ENCODE results near the gene OR1S1. TPM values are rescaled to one million over a fixed set of nuclear protein-coding genes. Genes with fewer than 3 reads are reported as not detected.
"Not testable (repeated sequence)": the region's sequence is repeated elsewhere in the genome, so short reads cannot be mapped to it uniquely, and the experiment has no call there.

OR1S1 gene
- not detected for polyA plus RNA-seq (2013, experiment 1 of 2)
- not detected for polyA plus RNA-seq (2013, experiment 2 of 2)

GRCh38 chr11:58212420-58212819 lies at the start of gene OR1S1:
Gene OR1S1 (plus strand): TSS chr11:58212720.
- not testable (repeated sequence) for H2AK5ac ChIP-seq (ENCODE audit: low read length); H3K56ac ChIP-seq (ENCODE audit: low read length); H2BK15ac ChIP-seq (replicated peaks; ENCODE audit: low read depth); H4K8ac ChIP-seq (ENCODE audit: low read depth, low read length); H2BK120ac ChIP-seq (ENCODE audit: low read depth, low read length); H3K4me1 ChIP-seq (ENCODE audit: control insufficient read depth, low read depth, low read length); H4K5ac ChIP-seq (ENCODE audit: low read length); H3K23ac ChIP-seq (ENCODE audit: low read length); H3K36me3 ChIP-seq (ENCODE audit: control insufficient read depth, insufficient read depth, low read length); H3K18ac ChIP-seq (ENCODE audit: low read length); H3K4me3 ChIP-seq (ENCODE audit: low read length); H3K79me2 ChIP-seq (ENCODE audit: control insufficient read depth, insufficient read depth, low read length); H2BK5ac ChIP-seq (ENCODE audit: low read length); H3K27me3 ChIP-seq (ENCODE audit: insufficient read depth, low read length, poor library complexity); H3K4ac ChIP-seq (ENCODE audit: low read depth, low read length); H3K79me1 ChIP-seq (ENCODE audit: low read length); DNase-seq; H3K27ac ChIP-seq (ENCODE audit: low read depth, low read length); H3K4me2 ChIP-seq (ENCODE audit: low read length); H3K9ac ChIP-seq (ENCODE audit: low read length)
- WGBS (ENCODE audit: extremely low coverage, insufficient coverage, low lambda C conversion rate): no CpG with 5 or more reads among the region's 2 CpGs

DNA sequence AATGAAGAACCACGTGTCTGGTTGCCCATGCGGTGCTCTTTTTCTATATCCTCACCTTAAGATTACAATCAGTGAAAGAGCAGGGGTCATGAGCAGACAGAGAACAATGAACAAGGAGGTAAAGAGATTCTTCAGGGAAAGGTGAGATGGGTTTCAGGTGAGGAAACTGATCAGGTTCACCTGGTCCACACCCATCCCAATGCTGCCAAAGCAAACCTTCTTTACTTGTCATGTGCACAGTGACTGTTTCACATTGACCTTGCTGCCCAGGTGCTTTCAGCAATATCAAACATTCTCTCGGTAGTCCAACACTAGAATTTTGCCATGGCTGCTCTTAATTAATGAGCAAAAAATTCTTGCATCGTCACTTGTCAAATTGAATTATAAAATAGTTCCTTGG lies 48.1 kb upstream of the OR1S1 start:
- H2BK120ac ChIP-seq (ENCODE audit: low read depth, low read length): no peak overlapping the region
- H3K27me3 ChIP-seq (ENCODE audit: insufficient read depth, low read length, poor library complexity): no peaks in the 10 kb centered on the region
- no peak overlapping the region for H2BK15ac ChIP-seq (replicated peaks; ENCODE audit: low read depth)
- H4K8ac ChIP-seq (ENCODE audit: low read depth, low read length): no peak overlapping the region
- no peak overlapping the region for H3K9ac ChIP-seq (ENCODE audit: low read length)
- H3K27ac ChIP-seq (ENCODE audit: low read depth, low read length): no peak overlapping the region
- no peak overlapping the region for H4K5ac ChIP-seq (ENCODE audit: low read length)
- H3K4me1 ChIP-seq (ENCODE audit: control insufficient read depth, low read depth, low read length): no peaks in the 10 kb centered on the region
- H2BK5ac ChIP-seq (ENCODE audit: low read length): no peak overlapping the region
- no peaks in the 10 kb centered on the region for H3K36me3 ChIP-seq (ENCODE audit: control insufficient read depth, insufficient read depth, low read length)
- H3K18ac ChIP-seq (ENCODE audit: low read length): no peak overlapping the region
- H3K79me2 ChIP-seq (ENCODE audit: control insufficient read depth, insufficient read depth, low read length): no peaks in the 10 kb centered on the region
- H3K79me1 ChIP-seq (ENCODE audit: low read length): no peaks in the 10 kb centered on the region
- DNase-seq: no peak
- no peak overlapping the region for H3K23ac ChIP-seq (ENCODE audit: low read length)
- no peak overlapping the region for H3K56ac ChIP-seq (ENCODE audit: low read length)
- no peak overlapping the region for H2AK5ac ChIP-seq (ENCODE audit: low read length)
- no peak overlapping the region for H3K4ac ChIP-seq (ENCODE audit: low read depth, low read length)
- H3K4me3 ChIP-seq (ENCODE audit: low read length): no peak overlapping the region
- WGBS (ENCODE audit: extremely low coverage, insufficient coverage, low lambda C conversion rate): no CpG with 5 or more reads among the region's 4 CpGs
- no peak overlapping the region for H3K4me2 ChIP-seq (ENCODE audit: low read length)

- H4K5ac ChIP-seq (ENCODE audit: low read length): no peak overlapping the region
- H3K27ac ChIP-seq (ENCODE audit: low read depth, low read length): no peak overlapping the region
- H3K23ac ChIP-seq (ENCODE audit: low read length): no peak overlapping the region
- no peaks in the 10 kb centered on the region for H3K79me1 ChIP-seq (ENCODE audit: low read length)
- no peak overlapping the region for H3K4ac ChIP-seq (ENCODE audit: low read depth, low read length)
- no peak overlapping the region for H3K4me3 ChIP-seq (ENCODE audit: low read length)
- H3K36me3 ChIP-seq (ENCODE audit: control insufficient read depth, insufficient read depth, low read length): no peaks in the 10 kb centered on the region
- no peak for DNase-seq
- no peak overlapping the region for H2AK5ac ChIP-seq (ENCODE audit: low read length)
- H4K8ac ChIP-seq (ENCODE audit: low read depth, low read length): no peak overlapping the region
- no peak overlapping the region for H2BK120ac ChIP-seq (ENCODE audit: low read depth, low read length)
- H2BK5ac ChIP-seq (ENCODE audit: low read length): no peak overlapping the region
- no peak overlapping the region for H3K56ac ChIP-seq (ENCODE audit: low read length)
- H2BK15ac ChIP-seq (replicated peaks; ENCODE audit: low read depth): no peak overlapping the region
- H3K27me3 ChIP-seq (ENCODE audit: insufficient read depth, low read length, poor library complexity): no peaks in the 10 kb centered on the region
- WGBS (ENCODE audit: extremely low coverage, insufficient coverage, low lambda C conversion rate): no CpG with 5 or more reads among the region's 1 CpG
- H3K79me2 ChIP-seq (ENCODE audit: control insufficient read depth, insufficient read depth, low read length): no peaks in the 10 kb centered on the region
- no peaks in the 10 kb centered on the region for H3K4me1 ChIP-seq (ENCODE audit: control insufficient read depth, low read depth, low read length)
- no peak overlapping the region for H3K18ac ChIP-seq (ENCODE audit: low read length)
- no peak overlapping the region for H3K4me2 ChIP-seq (ENCODE audit: low read length)
- H3K9ac ChIP-seq (ENCODE audit: low read length): no peak overlapping the region
These were observed 47.5 kb upstream of the OR1S1 start for GRCh38 chr11:58164990-58165389.

- no peak overlapping the region for H3K4me3 ChIP-seq (ENCODE audit: low read length)
- no peak overlapping the region for H3K4me2 ChIP-seq (ENCODE audit: low read length)
- H3K36me3 ChIP-seq (ENCODE audit: control insufficient read depth, insufficient read depth, low read length): no peaks in the 10 kb centered on the region
- WGBS (ENCODE audit: extremely low coverage, insufficient coverage, low lambda C conversion rate): no CpG with 5 or more reads among the region's 7 CpGs
- DNase-seq: no peak
- H3K56ac ChIP-seq (ENCODE audit: low read length): no peak overlapping the region
- no peak overlapping the region for H3K4ac ChIP-seq (ENCODE audit: low read depth, low read length)
- H3K9ac ChIP-seq (ENCODE audit: low read length): no peak overlapping the region
- no peak overlapping the region for H3K18ac ChIP-seq (ENCODE audit: low read length)
- no peaks in the 10 kb centered on the region for H3K4me1 ChIP-seq (ENCODE audit: control insufficient read depth, low read depth, low read length)
- H3K79me2 ChIP-seq (ENCODE audit: control insufficient read depth, insufficient read depth, low read length): no peaks in the 10 kb centered on the region
- no peaks in the 10 kb centered on the region for H3K27me3 ChIP-seq (ENCODE audit: insufficient read depth, low read length, poor library complexity)
- H2AK5ac ChIP-seq (ENCODE audit: low read length): no peak overlapping the region
- no peak overlapping the region for H3K27ac ChIP-seq (ENCODE audit: low read depth, low read length)
- H2BK5ac ChIP-seq (ENCODE audit: low read length): no peak overlapping the region
- no peak overlapping the region for H3K23ac ChIP-seq (ENCODE audit: low read length)
- no peaks in the 10 kb centered on the region for H3K79me1 ChIP-seq (ENCODE audit: low read length)
- H4K8ac ChIP-seq (ENCODE audit: low read depth, low read length): no peak overlapping the region
- no peak overlapping the region for H4K5ac ChIP-seq (ENCODE audit: low read length)
- H2BK15ac ChIP-seq (replicated peaks; ENCODE audit: low read depth): no peak overlapping the region
- no peak overlapping the region for H2BK120ac ChIP-seq (ENCODE audit: low read depth, low read length)
These were observed 46.9 kb upstream of the OR1S1 start for GRCh38 chr11:58165504-58166106.

DNA sequence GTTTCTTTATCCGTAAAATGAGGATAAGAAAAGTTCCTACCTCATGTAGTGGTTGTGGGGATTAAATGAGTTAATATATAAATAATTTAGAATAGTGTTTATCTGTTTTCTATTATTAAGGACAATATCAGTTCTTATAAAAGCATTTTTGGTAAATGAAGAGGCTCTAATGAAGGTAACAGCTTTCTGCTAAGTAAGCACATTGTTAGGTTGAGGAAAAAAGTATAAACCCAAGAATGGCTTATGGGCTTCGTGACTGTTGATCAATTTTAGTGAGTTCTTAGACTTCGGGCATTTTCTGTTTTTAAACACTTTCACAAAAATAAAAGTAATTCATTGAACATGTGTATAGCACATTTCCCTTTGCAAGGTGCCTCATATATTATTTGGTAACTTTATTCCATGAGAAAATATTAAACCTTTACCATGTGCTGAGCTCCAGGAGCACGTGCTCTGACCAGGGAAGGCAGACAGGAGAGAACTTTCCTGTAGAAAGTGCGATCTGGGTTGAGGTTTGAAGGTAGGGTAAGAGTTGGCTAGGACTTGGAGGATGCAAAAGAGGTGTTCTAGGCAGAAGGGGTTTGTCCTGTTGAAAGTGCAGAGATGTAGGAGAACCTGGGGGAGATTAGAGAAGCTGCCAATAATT lies 35.0 kb upstream of the OR1S1 start:
- no peak overlapping the region for H2AK5ac ChIP-seq (ENCODE audit: low read length)
- no peak overlapping the region for H4K5ac ChIP-seq (ENCODE audit: low read length)
- no peak overlapping the region for H4K8ac ChIP-seq (ENCODE audit: low read depth, low read length)
- no CpG with 5 or more reads among the region's 5 CpGs for WGBS (ENCODE audit: extremely low coverage, insufficient coverage, low lambda C conversion rate)
- H3K4me3 ChIP-seq (ENCODE audit: low read length): no peak overlapping the region
- no peaks in the 10 kb centered on the region for H3K27me3 ChIP-seq (ENCODE audit: insufficient read depth, low read length, poor library complexity)
- no peak overlapping the region for H3K27ac ChIP-seq (ENCODE audit: low read depth, low read length)
- no peak overlapping the region for H3K9ac ChIP-seq (ENCODE audit: low read length)
- H3K23ac ChIP-seq (ENCODE audit: low read length): no peak overlapping the region
- H2BK5ac ChIP-seq (ENCODE audit: low read length): no peak overlapping the region
- H3K56ac ChIP-seq (ENCODE audit: low read length): no peak overlapping the region
- H3K4ac ChIP-seq (ENCODE audit: low read depth, low read length): no peak overlapping the region
- H3K4me1 ChIP-seq (ENCODE audit: control insufficient read depth, low read depth, low read length): no peaks in the 10 kb centered on the region
- H3K79me2 ChIP-seq (ENCODE audit: control insufficient read depth, insufficient read depth, low read length): no peaks in the 10 kb centered on the region
- H3K79me1 ChIP-seq (ENCODE audit: low read length): no peaks in the 10 kb centered on the region
- H2BK15ac ChIP-seq (replicated peaks; ENCODE audit: low read depth): no peak overlapping the region
- H2BK120ac ChIP-seq (ENCODE audit: low read depth, low read length): no peak overlapping the region
- no peak overlapping the region for H3K18ac ChIP-seq (ENCODE audit: low read length)
- no peak for DNase-seq
- no peak overlapping the region for H3K4me2 ChIP-seq (ENCODE audit: low read length)
- no peaks in the 10 kb centered on the region for H3K36me3 ChIP-seq (ENCODE audit: control insufficient read depth, insufficient read depth, low read length)

GRCh38 chr11:58178444-58178843 lies 34.1 kb upstream of the OR1S1 start:
- no peak overlapping the region for H2BK15ac ChIP-seq (replicated peaks; ENCODE audit: low read depth)
- no peaks in the 10 kb centered on the region for H3K4me1 ChIP-seq (ENCODE audit: control insufficient read depth, low read depth, low read length)
- no peak for DNase-seq
- no peak overlapping the region for H2BK5ac ChIP-seq (ENCODE audit: low read length)
- H3K79me2 ChIP-seq (ENCODE audit: control insufficient read depth, insufficient read depth, low read length): no peaks in the 10 kb centered on the region
- no peak overlapping the region for H3K23ac ChIP-seq (ENCODE audit: low read length)
- no peak overlapping the region for H3K4me2 ChIP-seq (ENCODE audit: low read length)
- no peak overlapping the region for H3K4me3 ChIP-seq (ENCODE audit: low read length)
- H4K8ac ChIP-seq (ENCODE audit: low read depth, low read length): no peak overlapping the region
- no peak overlapping the region for H3K56ac ChIP-seq (ENCODE audit: low read length)
- no CpG with 5 or more reads among the region's 6 CpGs for WGBS (ENCODE audit: extremely low coverage, insufficient coverage, low lambda C conversion rate)
- no peak overlapping the region for H2BK120ac ChIP-seq (ENCODE audit: low read depth, low read length)
- H3K4ac ChIP-seq (ENCODE audit: low read depth, low read length): no peak overlapping the region
- no peak overlapping the region for H3K18ac ChIP-seq (ENCODE audit: low read length)
- H3K27me3 ChIP-seq (ENCODE audit: insufficient read depth, low read length, poor library complexity): no peaks in the 10 kb centered on the region
- H4K5ac ChIP-seq (ENCODE audit: low read length): no peak overlapping the region
- H3K36me3 ChIP-seq (ENCODE audit: control insufficient read depth, insufficient read depth, low read length): no peaks in the 10 kb centered on the region
- H3K27ac ChIP-seq (ENCODE audit: low read depth, low read length): no peak overlapping the region
- H3K9ac ChIP-seq (ENCODE audit: low read length): no peak overlapping the region
- H2AK5ac ChIP-seq (ENCODE audit: low read length): no peak overlapping the region
- no peaks in the 10 kb centered on the region for H3K79me1 ChIP-seq (ENCODE audit: low read length)

Measured in mesendoderm (in vitro differentiated cells).